NCI-H1048 (cell line): ENCODE data around the gene MOCOS.

Experiments used
- DNase-seq: peaks from one replicate; lab custom pipeline; 2025; lab: John Stamatoyannopoulos, UW

Gene MOCOS

GRCh38 chr18:36179562-36180355 lies 7.5 kb upstream of the MOCOS start:
- DNase-seq, result no peak

- no peak for DNase-seq
Observed at GRCh38 chr18:36181441-36181840, 5.9 kb upstream of the MOCOS start.

DNA sequence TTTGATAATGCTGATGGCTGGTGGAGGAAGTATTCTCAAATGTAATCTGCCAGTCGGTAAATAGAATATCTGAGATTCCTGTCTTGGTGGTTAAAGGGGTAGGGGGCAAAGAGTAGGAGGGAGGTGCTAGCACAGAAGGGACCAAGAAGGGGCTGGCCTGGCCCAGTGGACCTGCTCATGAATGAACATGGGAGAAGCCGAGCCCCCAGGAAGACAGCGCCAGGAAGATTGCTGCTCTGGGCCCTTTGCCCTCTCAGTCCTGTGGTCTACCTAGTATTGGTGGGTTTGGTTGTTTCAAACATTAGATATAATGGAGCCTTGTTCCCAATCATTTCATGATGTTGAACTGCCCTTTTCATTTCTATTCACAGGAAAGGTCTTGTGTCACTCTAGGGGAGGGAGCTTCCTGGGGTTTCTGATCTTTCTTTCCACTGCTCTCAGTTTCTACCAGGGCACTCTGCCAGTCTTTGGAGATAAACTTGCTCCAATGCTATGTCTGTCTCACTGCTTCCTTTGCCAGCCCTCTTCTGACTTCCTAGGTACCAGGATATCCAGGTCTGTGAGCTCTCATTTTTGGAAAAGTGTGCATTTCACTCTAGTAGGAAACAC lies 5.3 kb upstream of the MOCOS start:
- no peak for DNase-seq

DNA sequence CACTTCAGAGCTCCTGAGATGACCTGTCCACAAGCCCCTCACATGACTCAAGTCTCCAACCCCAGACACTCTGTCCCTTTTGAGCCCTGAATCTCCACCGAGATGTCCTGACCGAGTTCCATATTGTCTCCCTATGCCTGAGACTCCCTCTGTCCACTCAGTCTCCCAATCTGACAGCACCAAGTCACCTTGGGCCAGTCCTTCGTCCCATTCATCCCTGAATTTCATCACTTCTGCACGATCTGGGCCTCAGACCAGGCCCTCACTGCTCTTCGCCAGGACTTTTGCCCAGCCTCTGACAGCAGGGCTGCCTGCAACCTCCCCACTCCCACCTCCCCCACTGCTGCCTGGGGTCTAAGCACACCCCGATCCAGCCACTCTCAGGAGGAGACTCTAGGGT lies 4.3 kb upstream of the MOCOS start:
- DNase-seq, result no peak

DNA sequence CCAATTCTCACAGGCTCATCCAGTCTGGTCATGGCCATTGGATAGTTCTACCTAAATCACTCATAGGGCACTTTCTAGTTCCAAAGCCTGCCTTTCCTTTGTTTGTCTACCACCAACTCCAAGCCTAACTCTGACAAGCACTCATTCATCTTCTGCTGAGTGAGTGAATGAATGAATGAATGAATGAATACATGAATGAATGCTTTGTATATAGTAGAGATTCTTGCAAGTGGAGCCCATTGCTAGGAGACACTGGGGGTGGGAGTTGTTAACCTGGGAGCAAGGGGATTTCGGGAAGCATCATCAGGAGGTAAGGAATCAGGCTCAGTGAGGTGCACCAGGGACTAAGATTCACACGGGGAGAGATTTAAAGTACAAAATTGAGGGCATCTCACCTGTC lies 3.3 kb upstream of the MOCOS start:
- DNase-seq, result no peak

DNA sequence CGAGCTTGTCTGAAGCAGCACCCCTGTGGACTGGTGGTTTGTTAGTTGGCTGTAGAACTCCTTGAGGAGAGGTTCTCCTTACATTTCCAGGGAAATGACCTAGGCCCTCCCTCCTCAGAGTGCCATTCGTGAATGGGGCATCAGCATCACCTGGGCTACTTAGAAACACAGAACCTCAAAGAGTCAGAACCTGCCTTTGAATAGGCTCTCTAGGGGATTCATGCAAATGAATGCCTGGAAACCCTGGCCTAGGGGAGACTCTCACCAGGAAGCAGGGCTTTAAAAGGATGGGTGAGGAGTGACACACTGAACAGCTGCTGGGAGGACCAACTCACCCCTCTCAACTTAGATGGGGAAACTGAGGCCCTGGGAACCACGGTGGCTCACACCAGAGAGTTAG lies 2.1 kb upstream of the MOCOS start:
- DNase-seq, result no peak

GRCh38 chr18:36185901-36186460 lies 1.3 kb upstream of the MOCOS start:
- no peak for DNase-seq

GRCh38 chr18:36186461-36187192 lies 670 bp upstream of the MOCOS start:
- DNase-seq, result no peak

GRCh38 chr18:36187826-36188721 lies 777 bp downstream of the MOCOS start:
- no peak for DNase-seq

- no peak for DNase-seq
Observed at GRCh38 chr18:36188916-36189315, 1.6 kb downstream of the MOCOS start.

DNA sequence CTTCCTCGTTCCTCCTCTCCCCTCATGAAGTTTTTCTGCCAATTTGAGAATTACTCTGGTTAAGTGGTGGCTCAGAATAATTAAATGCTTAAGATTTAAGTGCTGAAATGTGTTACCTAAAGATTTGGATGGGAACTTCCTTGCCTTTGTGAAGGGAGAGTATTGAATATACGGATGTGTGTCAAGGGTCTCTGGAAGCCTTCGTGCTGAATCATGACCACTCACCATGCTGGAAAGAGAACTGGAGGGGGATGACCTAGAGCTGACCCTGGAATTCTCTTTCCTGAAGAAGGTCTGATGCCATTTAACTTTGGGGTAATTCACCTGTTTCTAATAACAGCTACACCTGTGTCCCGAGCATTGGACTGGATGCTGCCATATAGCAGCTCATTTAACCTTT lies 2.2 kb downstream of the MOCOS start:
- no peak for DNase-seq

- no peak for DNase-seq
Observed at GRCh38 chr18:36191286-36191685, 4.0 kb downstream of the MOCOS start.

- DNase-seq, result no peak
Observed at GRCh38 chr18:36191711-36192110, 4.4 kb downstream of the MOCOS start.

- peak; percentile 21 for DNase-seq
Observed at GRCh38 chr18:36194600-36195315, 7.5 kb downstream of the MOCOS start.

- no peak for DNase-seq
Observed at GRCh38 chr18:36195427-36196122, 8.3 kb downstream of the MOCOS start.

- DNase-seq, result no peak
Observed at GRCh38 chr18:36196238-36196995, 9.1 kb downstream of the MOCOS start.

GRCh38 chr18:36197511-36198166 lies 10.3 kb downstream of the MOCOS start:
- no peak for DNase-seq

GRCh38 chr18:36199691-36200295 lies 12.5 kb downstream of the MOCOS start:
- no peak for DNase-seq

GRCh38 chr18:36200354-36200771 lies 13.1 kb downstream of the MOCOS start:
- no peak for DNase-seq
